ENCODE data around the gene N4BP2L2. TPM values are rescaled to one million over a fixed set of nuclear protein-coding genes. Genes with fewer than 3 reads are reported as not detected.

Gene N4BP2L2
- total RNA-seq, 1 experiment from 2014 or later = 92.7 TPM

- POLR2A ChIA-PET = no interaction called here
- no peak for DNase-seq (ENCODE audit: low read depth, low spot score)
- Histone ChIP-seq H3K4me3 (replicated peaks in 1 of 2; ENCODE audit: low read depth in 1 of 2, low read length in 2 of 2) (no peak overlapping the region), H4K20me1 (ENCODE audit: insufficient read depth) (no peaks in the 10 kb centered on the region), H3K9me2 (ENCODE audit: insufficient read depth) (no peaks in the 10 kb centered on the region), H3K79me2 (ENCODE audit: insufficient read depth, low read length) (no peaks in the 10 kb centered on the region), H3K27ac (ENCODE audit: low read depth, low read length) (no peak overlapping the region), H3K27me3 (ENCODE audit: insufficient read depth, low read length) (no peaks in the 10 kb centered on the region), H2AFZ (ENCODE audit: low read depth, low read length, poor library complexity, severe bottlenecking) (no peak overlapping the region), H3K9me3 (ENCODE audit: control insufficient read depth in 1 of 2, insufficient read depth in 1 of 2, low read depth in 1 of 2, low read length in 2 of 2) (no peaks in the 10 kb centered on the region), H3K9ac (ENCODE audit: low read length) (no peak overlapping the region), H3K36me3 (ENCODE audit: control insufficient read depth in 1 of 2, insufficient read depth in 2 of 2, low read length in 2 of 2) (peaks cover 2 to 10% of the 10 kb centered on the region in 2 experiments; a peak in 2 of 4 replicates), H3K4me2 (ENCODE audit: low read length) (no peak overlapping the region), H3K4me1 (ENCODE audit: control insufficient read depth in 1 of 2, insufficient read depth in 2 of 2, low read length in 2 of 2) (no peaks in the 10 kb centered on the region)
- CTCF ChIA-PET = no interaction called here
- no peak for TF ChIP-seq ZFX (IDR thresholded peaks at IDR 0.05)
- no peak for TF ChIP-seq MAX (IDR thresholded peaks at IDR 0.05)
- TF ChIP-seq CTCF (IDR thresholded peaks at IDR 0.05 in 2 of 3, conservative IDR thresholded peaks at IDR 0.05 in 1 of 3; ENCODE audit: borderline replicate concordance in 1 of 3, insufficient read depth in 1 of 3, low read depth in 2 of 3, low read length in 2 of 3) = no peak
- no peak for TF ChIP-seq EZH2phosphoT487 (IDR thresholded peaks at IDR 0.05; ENCODE audit: borderline replicate concordance)
- no peak for TF ChIP-seq SRF (IDR thresholded peaks at IDR 0.05; ENCODE audit: low read depth)
- TF ChIP-seq POLR2AphosphoS5 (IDR thresholded peaks at IDR 0.05; ENCODE audit: low read depth, low read length) = no peak
- TF ChIP-seq EGR1 (IDR thresholded peaks at IDR 0.05; ENCODE audit: low read depth) = no peak
- RAD21 ChIA-PET (ENCODE audit: low non-redundant PET in 1 of 2, low total read pairs in 2 of 2, uncharacterized antibody in 2 of 2, unreplicated experiment in 2 of 2) = no interaction called here
- no peak for ATAC-seq
- no TSS peak for BruUV-seq (replicated peaks)
- intact Hi-C loops (cut with micrococcal nuclease) = no loop called here
Measured at GRCh38 chr13:32385410-32385809, 153.2 kb downstream of the N4BP2L2 start.

GRCh38 chr13:32384702-32385101 is 153.9 kb downstream of the N4BP2L2 start:
- Histone ChIP-seq H3K27me3 (ENCODE audit: insufficient read depth, low read length) (no peaks in the 10 kb centered on the region), H3K79me2 (ENCODE audit: insufficient read depth, low read length) (no peaks in the 10 kb centered on the region), H3K9me2 (ENCODE audit: insufficient read depth) (no peaks in the 10 kb centered on the region), H2AFZ (ENCODE audit: low read depth, low read length, poor library complexity, severe bottlenecking) (no peak overlapping the region), H3K9ac (ENCODE audit: low read length) (no peak overlapping the region), H3K4me1 (ENCODE audit: control insufficient read depth in 1 of 2, insufficient read depth in 2 of 2, low read length in 2 of 2) (no peaks in the 10 kb centered on the region), H4K20me1 (ENCODE audit: insufficient read depth) (no peaks in the 10 kb centered on the region), H3K36me3 (ENCODE audit: control insufficient read depth in 1 of 2, insufficient read depth in 2 of 2, low read length in 2 of 2) (peaks cover 5 to 11% of the 10 kb centered on the region in 2 experiments; a peak in 2 of 4 replicates), H3K4me2 (ENCODE audit: low read length) (no peak overlapping the region), H3K9me3 (ENCODE audit: control insufficient read depth in 1 of 2, insufficient read depth in 1 of 2, low read depth in 1 of 2, low read length in 2 of 2) (no peaks in the 10 kb centered on the region), H3K27ac (ENCODE audit: low read depth, low read length) (no peak overlapping the region), H3K4me3 (replicated peaks in 1 of 2; ENCODE audit: low read depth in 1 of 2, low read length in 2 of 2) (no peak overlapping the region)
- ChIA-PET RAD21 (ENCODE audit: low non-redundant PET in 1 of 2, low total read pairs in 2 of 2, uncharacterized antibody in 2 of 2, unreplicated experiment in 2 of 2) (no interaction called here), CTCF (no interaction called here), POLR2A (no interaction called here)
- no TSS peak for BruUV-seq (replicated peaks)
- ATAC-seq (no peak), DNase-seq (ENCODE audit: low read depth, low spot score) (no peak)
- intact Hi-C loops (cut with micrococcal nuclease) = loop anchor here (5.0 kb wide), 1 partner anchor 198 kb away; no protein-coding TSS in a partner anchor
- TF ChIP-seq ZNF274 (IDR thresholded peaks at IDR 0.05; ENCODE audit: low read depth, low read length) (no peak), CEBPB (IDR thresholded peaks at IDR 0.05; ENCODE audit: low read depth) (no peak), ZBTB33 (IDR thresholded peaks at IDR 0.05; ENCODE audit: extremely low read depth, insufficient replicate concordance, low read length) (no peak), MAX (IDR thresholded peaks at IDR 0.05) (no peak), EGR1 (IDR thresholded peaks at IDR 0.05; ENCODE audit: low read depth) (no peak), EZH2 (IDR thresholded peaks at IDR 0.05) (no peak), TCF7L2 (IDR thresholded peaks at IDR 0.05; ENCODE audit: borderline replicate concordance, extremely low read depth, insufficient read depth, insufficient read length) (no peak), RAD21 (IDR thresholded peaks at IDR 0.05; ENCODE audit: low read depth) (no peak), JUND (IDR thresholded peaks at IDR 0.05) (no peak), ZFX (IDR thresholded peaks at IDR 0.05) (no peak), SRF (IDR thresholded peaks at IDR 0.05; ENCODE audit: low read depth) (no peak), POLR2A (IDR thresholded peaks at IDR 0.05; ENCODE audit: borderline replicate concordance, extremely low read depth, insufficient read depth, insufficient read length) (no peak), SIN3A (IDR thresholded peaks at IDR 0.05; ENCODE audit: low read depth) (no peak), ATF3 (IDR thresholded peaks at IDR 0.05) (no peak), CBX3 (IDR thresholded peaks at IDR 0.05; ENCODE audit: low read depth) (no peak), POLR2AphosphoS5 (IDR thresholded peaks at IDR 0.05; ENCODE audit: low read depth, low read length) (no peak)

All from HCT116 (cell line).